OCI-LY1 (cell line): ENCODE data around the gene KCNK5.

ENCODE experiments used
- CTCF ChIP-seq: fragments of 200-600 bp; sonication (generic), shearing (Covaris generic); IDR thresholded peaks from 2 replicates; pipeline ENCODE4 v1.5.1; 2017; ENCODE audit warnings: mild to moderate bottlenecking, antibody characterized with exemption, low read length, moderate library complexity, mixed read lengths
- EZH2 ChIP-seq: fragments of 200-600 bp; sonication (generic), shearing (Covaris generic); IDR thresholded peaks from 2 replicates; pipeline ENCODE4 v1.8.0; 2017; ENCODE audit warnings: borderline replicate concordance, mixed run types, mild to moderate bottlenecking, antibody characterized with exemption, low read length, moderate library complexity, mixed read lengths

GRCh38 chr6:39190545-39191235, 38.6 kb downstream of the KCNK5 start:
- TF ChIP-seq CTCF (no peak), EZH2 (no peak)
